ENCODE data around the gene FOLR2.

GRCh38 chr11:72190631-72191071 is 25.9 kb upstream of the FOLR2 start:
- TF ChIP-seq SIN3A (IDR thresholded peaks at IDR 0.05; ENCODE audit: low read depth) = no peak
- TF ChIP-seq, protein P1, sequence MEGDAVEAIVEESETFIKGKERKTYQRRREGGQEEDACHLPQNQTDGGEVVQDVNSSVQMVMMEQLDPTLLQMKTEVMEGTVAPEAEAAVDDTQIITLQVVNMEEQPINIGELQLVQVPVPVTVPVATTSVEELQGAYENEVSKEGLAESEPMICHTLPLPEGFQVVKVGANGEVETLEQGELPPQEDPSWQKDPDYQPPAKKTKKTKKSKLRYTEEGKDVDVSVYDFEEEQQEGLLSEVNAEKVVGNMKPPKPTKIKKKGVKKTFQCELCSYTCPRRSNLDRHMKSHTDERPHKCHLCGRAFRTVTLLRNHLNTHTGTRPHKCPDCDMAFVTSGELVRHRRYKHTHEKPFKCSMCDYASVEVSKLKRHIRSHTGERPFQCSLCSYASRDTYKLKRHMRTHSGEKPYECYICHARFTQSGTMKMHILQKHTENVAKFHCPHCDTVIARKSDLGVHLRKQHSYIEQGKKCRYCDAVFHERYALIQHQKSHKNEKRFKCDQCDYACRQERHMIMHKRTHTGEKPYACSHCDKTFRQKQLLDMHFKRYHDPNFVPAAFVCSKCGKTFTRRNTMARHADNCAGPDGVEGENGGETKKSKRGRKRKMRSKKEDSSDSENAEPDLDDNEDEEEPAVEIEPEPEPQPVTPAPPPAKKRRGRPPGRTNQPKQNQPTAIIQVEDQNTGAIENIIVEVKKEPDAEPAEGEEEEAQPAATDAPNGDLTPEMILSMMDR (IDR thresholded peaks at IDR 0.05 in 2 of 3, conservative IDR thresholded peaks at IDR 0.05 in 1 of 3; ENCODE audit: borderline replicate concordance in 1 of 3, insufficient read depth in 1 of 3, low read depth in 2 of 3, low read length in 2 of 3) = no peak
